HepG2 (cell line): ENCODE measurements around the gene TRIM36. TPM values are rescaled to one million over a fixed set of nuclear protein-coding genes. Genes with fewer than 3 reads are reported as not detected.

ENCODE experiments used
- ATAC-seq: fragments of 200-7000 bp; cut with Tn5 transposase; 3 replicates; pipeline ENCODE4 v1.9.1; 2020; ENCODE audit warnings: mild to moderate bottlenecking, moderate library complexity
- BruUV-seq: library from RNA; stranded (reverse); fragments of 400-500 nt; replicated peaks from 2 replicates; lab custom pipeline; 2021; lab: Mats Ljungman, UMichigan
- CTCF ChIA-PET: fragments of 300-600 bp; formaldehyde crosslinking; extraction: SDS; loops from one replicate; lab custom pipeline; 2021; ENCODE audit warnings: low total read pairs, inconsistent platforms, low intra/inter-chr PET ratio; lab: Yijun Ruan, JAX
- POLR2A ChIA-PET: fragments of 350-600 bp; sonication (Branson Sonifier 250); formaldehyde crosslinking; loops from one replicate; lab custom pipeline; 2020; ENCODE audit warnings: antibody characterized with exemption, inconsistent platforms; lab: Yijun Ruan, JAX
- DNase-seq: peaks from one replicate; pipeline ENCODE4 v3.0.0-alpha.2; 2015; ENCODE audit warnings: low spot score
- FAIRE-seq: peaks from 3 replicates; lab custom pipeline; 2011; peaks lifted over from hg19 to GRCh38; lab: Jason Lieb, UNC
- H2AFZ ChIP-seq: one replicate; pipeline ENCODE4 v1.6.1; 2011; ENCODE audit warnings: low read length, inconsistent platforms
- H3K27ac ChIP-seq: fragments of 300-600 bp; 3 replicates; pipeline ENCODE4 v1.8.0; 2011; ENCODE audit warnings: mixed run types, mild to moderate bottlenecking, mixed read lengths, low read length, inconsistent platforms; ENCODE audit not compliant: insufficient read depth; ENCODE audit errors: extremely low read length
- H3K27me3 ChIP-seq, 2 experiments: fragments of 200-600 bp in 1 of 2; 2 replicates in 1 of 2; 3 replicates in 1 of 2; pipeline versions ENCODE4 v1.6.0 to v1.8.0; 2011; ENCODE audit warnings: low read length in 2 of 2, mild to moderate bottlenecking in 2 of 2, moderate library complexity in 2 of 2, inconsistent platforms in 1 of 2; ENCODE audit not compliant: insufficient read depth in 2 of 2, control insufficient read depth in 1 of 2
- H3K36me3 ChIP-seq, 2 experiments: fragments of 200-600 bp in 1 of 2; replicated peaks in 1 of 2; 2 replicates in 1 of 2; 3 replicates in 1 of 2; pipeline versions ENCODE4 v1.5.1 to v1.8.0; 2011; ENCODE audit warnings: low read length in 2 of 2, inconsistent platforms in 1 of 2; ENCODE audit not compliant: insufficient read depth in 2 of 2, control insufficient read depth in 1 of 2
- H3K4me1 ChIP-seq: 2 replicates; pipeline ENCODE4 v1.5.1; 2012; ENCODE audit warnings: low read length, inconsistent platforms; ENCODE audit not compliant: insufficient read depth
- H3K4me2 ChIP-seq: 2 replicates; pipeline ENCODE4 v1.6.0; 2011; ENCODE audit warnings: low read depth, low read length, inconsistent platforms
- H3K4me3 ChIP-seq, 3 experiments: fragments of 200-600 bp in 1 of 3; sonication (generic), shearing (Covaris generic) in 1 of 3; replicated peaks in 1 of 3; 2 replicates each; pipeline ENCODE4 v1.5.1; 2011 to 2016; ENCODE audit warnings: low read length in 3 of 3, inconsistent platforms in 2 of 3, low read depth in 2 of 3, mild to moderate bottlenecking in 2 of 3, control low read depth in 1 of 3, mixed read lengths in 1 of 3; ENCODE audit not compliant: insufficient read depth in 1 of 3
- H3K79me2 ChIP-seq: one replicate; pipeline ENCODE4 v1.6.1; 2011; ENCODE audit warnings: low read length, inconsistent platforms; ENCODE audit not compliant: insufficient read depth
- H3K9ac ChIP-seq: 2 replicates; pipeline ENCODE4 v1.6.0; 2011; ENCODE audit warnings: mild to moderate bottlenecking, low read depth, low read length, inconsistent platforms; ENCODE audit not compliant: insufficient read depth
- H3K9me3 ChIP-seq: 2 replicates; pipeline ENCODE4 v1.5.1; 2012; ENCODE audit warnings: mild to moderate bottlenecking, low read length
- H4K20me1 ChIP-seq: 2 replicates; pipeline ENCODE4 v1.6.0; 2011; ENCODE audit warnings: inconsistent platforms, mild to moderate bottlenecking, low read length, moderate library complexity; ENCODE audit not compliant: insufficient read depth
- AKAP8 ChIP-seq: sonication (generic); formaldehyde crosslinking; IDR thresholded peaks from 2 replicates; pipeline ENCODE4 v1.5.1; 2020; ENCODE audit warnings: mild to moderate bottlenecking, missing genetic modification reagents
- ATF7-NPFF ChIP-seq: sonication (generic); formaldehyde crosslinking; IDR thresholded peaks from 2 replicates; pipeline ENCODE4 v1.8.1; 2023; ENCODE audit warnings: mild to moderate bottlenecking, low read depth, missing genetic modification reagents, moderate library complexity
- CBX1 ChIP-seq: IDR thresholded peaks from one replicate; pipeline ENCODE4 v1.6.1; 2016; ENCODE audit warnings: antibody characterized with exemption, low read depth
- CEBPB ChIP-seq: IDR thresholded peaks from 2 replicates; pipeline ENCODE4 v1.6.1; 2011; ENCODE audit warnings: low read depth, low read length, improper control_type of control experiment, borderline replicate concordance
- FOXC1 ChIP-seq: sonication (generic); formaldehyde crosslinking; IDR thresholded peaks from 2 replicates; pipeline ENCODE4 v1.8.0; 2022; ENCODE audit warnings: mild to moderate bottlenecking, missing genetic modification reagents, borderline replicate concordance
- HOXA9 ChIP-seq: sonication (generic); formaldehyde crosslinking; IDR thresholded peaks from 2 replicates; pipeline ENCODE4 v1.8.1; 2022; ENCODE audit warnings: missing genetic modification reagents, mild to moderate bottlenecking, moderate library complexity, borderline replicate concordance
- ISL2 ChIP-seq: sonication (generic); formaldehyde crosslinking; IDR thresholded peaks from 2 replicates; pipeline ENCODE4 v1.5.0; 2020; ENCODE audit warnings: missing genetic modification reagents
- KDM3A ChIP-seq: IDR thresholded peaks from 2 replicates; pipeline ENCODE4 v1.6.1; 2018; ENCODE audit warnings: low read depth, missing compliant biosample characterization
- MTF1 ChIP-seq: sonication (generic); formaldehyde crosslinking; IDR thresholded peaks from 2 replicates; pipeline ENCODE4 v1.5.0; 2020; ENCODE audit warnings: missing genetic modification reagents
- MYNN ChIP-seq: sonication (generic); formaldehyde crosslinking; IDR thresholded peaks from 2 replicates; pipeline ENCODE4 v1.4.0; 2020; ENCODE audit warnings: mild to moderate bottlenecking, low read depth, missing genetic modification reagents
- TAF15 ChIP-seq: fragments of 200-400 bp; formaldehyde crosslinking; IDR thresholded peaks from one replicate; pipeline ENCODE4 v1.6.1; 2018; ENCODE audit warnings: mild to moderate bottlenecking, low read depth, low read length; ENCODE audit not compliant: poor library complexity, severe bottlenecking
- ZBTB1 ChIP-seq: sonication (generic); formaldehyde crosslinking; IDR thresholded peaks from 2 replicates; pipeline ENCODE4 v1.4.0; 2020; ENCODE audit warnings: missing genetic modification reagents, borderline replicate concordance
- ZFP36L1 ChIP-seq: sonication (generic); formaldehyde crosslinking; IDR thresholded peaks from 2 replicates; pipeline ENCODE4 v1.8.0; 2022; ENCODE audit warnings: mild to moderate bottlenecking, missing genetic modification reagents, moderate library complexity
- ZNF768 ChIP-seq: sonication (generic); formaldehyde crosslinking; IDR thresholded peaks from 2 replicates; pipeline ENCODE4 v1.4.0; 2020; ENCODE audit warnings: missing genetic modification reagents
- ZNF780A ChIP-seq: sonication (generic); formaldehyde crosslinking; IDR thresholded peaks from 2 replicates; pipeline ENCODE4 v1.8.0; 2022; ENCODE audit warnings: mild to moderate bottlenecking, missing genetic modification reagents, moderate library complexity
- ZNF891 ChIP-seq: sonication (generic); formaldehyde crosslinking; IDR thresholded peaks from 2 replicates; pipeline ENCODE4 v1.5.0; 2020; ENCODE audit warnings: mild to moderate bottlenecking, missing genetic modification reagents
- ZUFSP ChIP-seq: sonication (generic); formaldehyde crosslinking; IDR thresholded peaks from 2 replicates; pipeline ENCODE4 v1.9.0; 2021; ENCODE audit warnings: missing genetic modification reagents, mild to moderate bottlenecking, borderline replicate concordance
- WGBS: methylation state at CpG from one replicate; pipeline ENCODE4 v1.1.6; 2017; ENCODE audit warnings: low lambda C conversion rate; 5-methylcytosine and 5-hydroxymethylcytosine counted together
- in situ Hi-C: cut with HindIII; loops from 2 replicates; pipeline ENCODE4 v1.10.0; 2017; ENCODE audit warnings: low pct_unique_long_range_greater_than_20kb; ENCODE audit not compliant: extremely low pct_ligation_motif_present
- intact Hi-C: fragments of 100-400 bp; cut with micrococcal nuclease; formaldehyde crosslinking; loops from one replicate; pipeline ENCODE4 v1.10.0; 2022; ENCODE audit not compliant: unreplicated experiment
- polyA plus RNA-seq, 8 experiments: library from polyadenylated mRNA; depleted of rRNA in 3 of 8; stranded (reverse) in 7 of 8; unstranded in 1 of 8; fragments of >200 nt; fragmentation: Illumina TruSeq in 4 of 8; extraction: Trizol in 4 of 8; gene quantifications; 2 replicates each; pipeline versions ENCODE4 v1.2.1 to v1.2.3, GENCODE V29; 2011 to 2016; ENCODE audit warnings: low read depth in 4 of 8, missing spikeins in 1 of 8, mixed read lengths in 1 of 8; ENCODE audit not compliant: insufficient read depth in 1 of 8
- total RNA-seq, 5 experiments: library from RNA; depleted of rRNA; stranded (reverse); fragments of >200 nt; fragmentation: Illumina TruSeq; extraction: Trizol; gene quantifications; 2 replicates each; pipeline ENCODE4 v1.2.3, GENCODE V29; 2016; ENCODE audit warnings: low read depth in 1 of 5
- TF ChIP-seq, protein P1 (sequence below): sonication (generic); formaldehyde crosslinking; IDR thresholded peaks from 2 replicates; pipeline ENCODE4 v1.4.0; 2020; ENCODE audit warnings: missing genetic modification reagents
- TF ChIP-seq, protein P2 (sequence below): sonication (generic); formaldehyde crosslinking; IDR thresholded peaks from 2 replicates; pipeline ENCODE4 v1.5.1; 2020; ENCODE audit warnings: missing genetic modification reagents, mild to moderate bottlenecking, borderline replicate concordance

Gene TRIM36
- total and polyA plus RNA-seq, 2 of the 13 experiments (the other 11 are each of a cell fraction or from before 2014, with no cell fraction given): 1.7 to 2.4 TPM

GRCh38 chr5:115109840-115110239 lies 59.9 kb downstream of the TRIM36 start (continued):
- no peak for TF ChIP-seq ZFP36L1 (CRISPR knock-in tag)
- TF ChIP-seq, protein P1, sequence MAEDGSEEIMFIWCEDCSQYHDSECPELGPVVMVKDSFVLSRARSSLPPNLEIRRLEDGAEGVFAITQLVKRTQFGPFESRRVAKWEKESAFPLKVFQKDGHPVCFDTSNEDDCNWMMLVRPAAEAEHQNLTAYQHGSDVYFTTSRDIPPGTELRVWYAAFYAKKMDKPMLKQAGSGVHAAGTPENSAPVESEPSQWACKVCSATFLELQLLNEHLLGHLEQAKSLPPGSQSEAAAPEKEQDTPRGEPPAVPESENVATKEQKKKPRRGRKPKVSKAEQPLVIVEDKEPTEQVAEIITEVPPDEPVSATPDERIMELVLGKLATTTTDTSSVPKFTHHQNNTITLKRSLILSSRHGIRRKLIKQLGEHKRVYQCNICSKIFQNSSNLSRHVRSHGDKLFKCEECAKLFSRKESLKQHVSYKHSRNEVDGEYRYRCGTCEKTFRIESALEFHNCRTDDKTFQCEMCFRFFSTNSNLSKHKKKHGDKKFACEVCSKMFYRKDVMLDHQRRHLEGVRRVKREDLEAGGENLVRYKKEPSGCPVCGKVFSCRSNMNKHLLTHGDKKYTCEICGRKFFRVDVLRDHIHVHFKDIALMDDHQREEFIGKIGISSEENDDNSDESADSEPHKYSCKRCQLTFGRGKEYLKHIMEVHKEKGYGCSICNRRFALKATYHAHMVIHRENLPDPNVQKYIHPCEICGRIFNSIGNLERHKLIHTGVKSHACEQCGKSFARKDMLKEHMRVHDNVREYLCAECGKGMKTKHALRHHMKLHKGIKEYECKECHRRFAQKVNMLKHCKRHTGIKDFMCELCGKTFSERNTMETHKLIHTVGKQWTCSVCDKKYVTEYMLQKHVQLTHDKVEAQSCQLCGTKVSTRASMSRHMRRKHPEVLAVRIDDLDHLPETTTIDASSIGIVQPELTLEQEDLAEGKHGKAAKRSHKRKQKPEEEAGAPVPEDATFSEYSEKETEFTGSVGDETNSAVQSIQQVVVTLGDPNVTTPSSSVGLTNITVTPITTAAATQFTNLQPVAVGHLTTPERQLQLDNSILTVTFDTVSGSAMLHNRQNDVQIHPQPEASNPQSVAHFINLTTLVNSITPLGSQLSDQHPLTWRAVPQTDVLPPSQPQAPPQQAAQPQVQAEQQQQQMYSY (CRISPR knock-in tag): no peak
- TF ChIP-seq ZNF780A: no peak
- TF ChIP-seq MTF1: no peak
- no peak for TF ChIP-seq KDM3A (CRISPR knock-in tag)
- no peak for TF ChIP-seq ZBTB1 (CRISPR knock-in tag)
- TF ChIP-seq CBX1: no peak
- no peak for TF ChIP-seq AKAP8 (CRISPR knock-in tag)
- no peak for TF ChIP-seq MYNN
- no peak for TF ChIP-seq FOXC1 (CRISPR knock-in tag)

- Histone ChIP-seq H2AFZ (no peak overlapping the region), H3K4me1 (no peaks in the 10 kb centered on the region), H3K79me2 (no peaks in the 10 kb centered on the region), H4K20me1 (no peaks in the 10 kb centered on the region), H3K9me3 (no peaks in the 10 kb centered on the region), H3K27me3 (peaks cover 0 to 3% of the 10 kb centered on the region in 2 experiments; a peak in 1 of 5 replicates), H3K9ac (no peak overlapping the region), H3K4me2 (no peak overlapping the region), H3K4me3 (no peak overlapping the region), H3K36me3 (no peaks in the 10 kb centered on the region), H3K27ac (no peak overlapping the region)
- FAIRE-seq (no peak), DNase-seq (no peak), ATAC-seq (no peak)
- intact Hi-C loops (no loop called here), in situ Hi-C loops (no loop called here)
- CTCF ChIA-PET: no interaction called here
- POLR2A ChIA-PET: no interaction called here
- WGBS: 9% methylated on average over 5 of the region's 5 CpGs
- no TSS peak for BruUV-seq
- no peak for TF ChIP-seq ISL2 (CRISPR knock-in tag)
- TF ChIP-seq, protein P2, sequence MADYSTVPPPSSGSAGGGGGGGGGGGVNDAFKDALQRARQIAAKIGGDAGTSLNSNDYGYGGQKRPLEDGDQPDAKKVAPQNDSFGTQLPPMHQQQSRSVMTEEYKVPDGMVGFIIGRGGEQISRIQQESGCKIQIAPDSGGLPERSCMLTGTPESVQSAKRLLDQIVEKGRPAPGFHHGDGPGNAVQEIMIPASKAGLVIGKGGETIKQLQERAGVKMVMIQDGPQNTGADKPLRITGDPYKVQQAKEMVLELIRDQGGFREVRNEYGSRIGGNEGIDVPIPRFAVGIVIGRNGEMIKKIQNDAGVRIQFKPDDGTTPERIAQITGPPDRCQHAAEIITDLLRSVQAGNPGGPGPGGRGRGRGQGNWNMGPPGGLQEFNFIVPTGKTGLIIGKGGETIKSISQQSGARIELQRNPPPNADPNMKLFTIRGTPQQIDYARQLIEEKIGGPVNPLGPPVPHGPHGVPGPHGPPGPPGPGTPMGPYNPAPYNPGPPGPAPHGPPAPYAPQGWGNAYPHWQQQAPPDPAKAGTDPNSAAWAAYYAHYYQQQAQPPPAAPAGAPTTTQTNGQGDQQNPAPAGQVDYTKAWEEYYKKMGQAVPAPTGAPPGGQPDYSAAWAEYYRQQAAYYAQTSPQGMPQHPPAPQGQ: no peak
- TF ChIP-seq ATF7-NPFF (CRISPR knock-in tag): no peak
- no peak for TF ChIP-seq HOXA9 (CRISPR knock-in tag)
- TF ChIP-seq CEBPB: no peak
- TF ChIP-seq ZUFSP (CRISPR knock-in tag): no peak
- TF ChIP-seq ZNF768 (CRISPR knock-in tag): no peak
- no peak for TF ChIP-seq ZNF891 (CRISPR knock-in tag)
- TF ChIP-seq TAF15: no peak
Measured at GRCh38 chr5:115109356-115109755, 60.4 kb downstream of the TRIM36 start.
